K562 (cell line): Measurements from ENCODE around the gene FPGS. TPM values are rescaled to one million over a fixed set of nuclear protein-coding genes. Genes with fewer than 3 reads are reported as not detected.

Experiments used
- ATAC-seq: fragments of 200-7000 bp; cut with Tn5 transposase; 3 replicates; pipeline ENCODE4 v1.9.1; 2020; ENCODE audit warnings: moderate library complexity
- BruUV-seq: library from RNA; stranded (reverse); fragments of 400-500 nt; replicated peaks from 2 replicates; lab custom pipeline; 2021; lab: Mats Ljungman, UMichigan
- CTCF ChIA-PET: fragments of 300-600 bp; formaldehyde crosslinking; extraction: SDS; loops from one replicate; lab custom pipeline; 2021; ENCODE audit warnings: low intra/inter-chr PET ratio; lab: Yijun Ruan, JAX
- POLR2A ChIA-PET: fragments of 300-600, 350-650 bp; sonication (Branson Sonifier 250); formaldehyde crosslinking; extraction: SDS; loops from one replicate; lab custom pipeline; 2021; ENCODE audit warnings: antibody characterized with exemption, inconsistent platforms; lab: Yijun Ruan, JAX
- DNase-seq, 4 experiments: peaks; one replicate each; pipeline versions ENCODE4 v3.0.0 to v3.0.0-alpha.2; 2011 to 2018; ENCODE audit warnings: low spot score in 3 of 4, mixed read lengths in 3 of 4; ENCODE audit errors: extremely low read depth in 1 of 4
- FAIRE-seq: peaks from 2 replicates; lab custom pipeline; 2011; peaks lifted over from hg19 to GRCh38; lab: Jason Lieb, UNC
- H2AFZ ChIP-seq: 2 replicates; pipeline ENCODE4 v1.6.0; 2011; ENCODE audit warnings: low read depth, low read length, control low read depth, inconsistent platforms
- H3K27ac ChIP-seq: fragments of 200-600 bp; 3 replicates; pipeline ENCODE4 v1.8.0; 2011; ENCODE audit warnings: low read depth, mild to moderate bottlenecking, control low read depth, inconsistent platforms, low read length, moderate library complexity, mixed read lengths; ENCODE audit errors: extremely low read depth
- H3K27me3 ChIP-seq, 2 experiments: fragments of 300-600 bp in 1 of 2; 2 replicates in 1 of 2; 3 replicates in 1 of 2; pipeline versions ENCODE4 v1.6.0 to v1.8.0; 2011; ENCODE audit warnings: inconsistent platforms in 2 of 2, low read length in 2 of 2, mild to moderate bottlenecking in 1 of 2, mixed read lengths in 1 of 2, moderate library complexity in 1 of 2; ENCODE audit not compliant: control insufficient read depth in 2 of 2, insufficient read depth in 2 of 2
- H3K36me3 ChIP-seq: fragments of 300-600 bp; 3 replicates; pipeline ENCODE4 v1.8.0; 2011; ENCODE audit warnings: mild to moderate bottlenecking, low read length, inconsistent platforms; ENCODE audit not compliant: control insufficient read depth, insufficient read depth
- H3K4me1 ChIP-seq, 2 experiments: fragments of 200-600 bp in 1 of 2; replicated peaks in 1 of 2; 2 replicates in 1 of 2; 3 replicates in 1 of 2; pipeline versions ENCODE4 v1.5.1 to v1.8.0; 2011; ENCODE audit warnings: inconsistent platforms in 2 of 2, low read length in 2 of 2, mild to moderate bottlenecking in 1 of 2, mixed read lengths in 1 of 2, moderate library complexity in 1 of 2; ENCODE audit not compliant: control insufficient read depth in 2 of 2, insufficient read depth in 2 of 2
- H3K4me2 ChIP-seq: 2 replicates; pipeline ENCODE4 v1.6.1; 2011; ENCODE audit warnings: low read length, control low read depth, inconsistent platforms, mixed read lengths; ENCODE audit not compliant: insufficient read depth
- H3K4me3 ChIP-seq: fragments of 200-600 bp; sonication (generic), shearing (Covaris generic); 2 replicates; pipeline ENCODE4 v1.5.1; 2016; ENCODE audit warnings: control low read depth, inconsistent platforms
- H3K79me2 ChIP-seq: fragments of 200-600 bp; 3 replicates; pipeline ENCODE4 v1.8.0; 2011; ENCODE audit warnings: low read length, inconsistent platforms; ENCODE audit not compliant: control insufficient read depth, insufficient read depth
- H3K9ac ChIP-seq, 2 experiments: 2 replicates each; pipeline versions ENCODE4 v1.6.0 to v1.6.1; 2011; ENCODE audit warnings: low read depth in 2 of 2, low read length in 2 of 2, control low read depth in 1 of 2, inconsistent platforms in 1 of 2, mild to moderate bottlenecking in 1 of 2, mixed read lengths in 1 of 2; ENCODE audit not compliant: insufficient read depth in 1 of 2
- H3K9me1 ChIP-seq: one replicate; pipeline ENCODE4 v1.6.0; 2011; ENCODE audit warnings: inconsistent platforms, mild to moderate bottlenecking, low read length, moderate library complexity; ENCODE audit not compliant: control insufficient read depth, insufficient read depth
- H3K9me3 ChIP-seq: replicated peaks from 2 replicates; pipeline ENCODE4 v1.5.1; 2011; ENCODE audit warnings: low read depth, low read length, inconsistent platforms; ENCODE audit not compliant: control insufficient read depth, insufficient read depth
- H4K20me1 ChIP-seq: replicated peaks from 2 replicates; pipeline ENCODE4 v1.6.1; 2011; ENCODE audit warnings: low read length, inconsistent platforms, mixed read lengths; ENCODE audit not compliant: control insufficient read depth, insufficient read depth
- ATF1 ChIP-seq, 2 experiments: fragments of 450-650 bp in 1 of 2; IDR thresholded peaks; 2 replicates each; pipeline ENCODE4 v1.6.1; 2016; ENCODE audit warnings: missing compliant biosample characterization in 1 of 2, missing genetic modification characterization in 1 of 2
- HINFP ChIP-seq: fragments of 450-650 bp; conservative IDR thresholded peaks from 2 replicates; pipeline ENCODE4 v1.6.1; 2016; ENCODE audit warnings: missing genetic modification characterization, low read depth, mild to moderate bottlenecking, control low read depth, missing compliant biosample characterization
- MAFF ChIP-seq: IDR thresholded peaks from 2 replicates; pipeline ENCODE4 v1.6.1; 2012; ENCODE audit warnings: low read length, improper control_type of control experiment
- PCBP1 ChIP-seq: fragments of 200-400 bp; formaldehyde crosslinking; IDR thresholded peaks from 2 replicates; pipeline ENCODE4 v1.6.1; 2018; ENCODE audit warnings: mild to moderate bottlenecking, low read depth, low read length; ENCODE audit not compliant: poor library complexity, severe bottlenecking
- PKNOX1 ChIP-seq: fragments of 450-650 bp; IDR thresholded peaks from 2 replicates; pipeline ENCODE4 v1.6.1; 2016
- RBFOX2 ChIP-seq: fragments of 200-400 bp; formaldehyde crosslinking; IDR thresholded peaks from 2 replicates; pipeline ENCODE4 v1.6.1; 2017; ENCODE audit warnings: low read depth, mild to moderate bottlenecking, low read length, moderate library complexity
- THRAP3 ChIP-seq: fragments of 450-650 bp; IDR thresholded peaks from 2 replicates; pipeline ENCODE4 v1.6.1; 2016; ENCODE audit warnings: mild to moderate bottlenecking, inconsistent platforms, borderline replicate concordance
- ZNF609 ChIP-seq: sonication (generic); formaldehyde crosslinking; IDR thresholded peaks from 2 replicates; pipeline ENCODE4 v1.8.1; 2023; ENCODE audit warnings: missing genetic modification reagents, mild to moderate bottlenecking, borderline replicate concordance
- ZNF76 ChIP-seq: fragments of 250-450 bp; sonication (Bioruptor Pico); IDR thresholded peaks from 2 replicates; pipeline ENCODE4 v1.4.0; 2020; ENCODE audit warnings: mild to moderate bottlenecking, moderate library complexity, borderline replicate concordance
- WGBS: fragments of 100-300 bp; shearing (Covaris generic); methylation state at CpG from one replicate; pipeline ENCODE4 v1.1.6; 2016; ENCODE audit warnings: low coverage, mixed read lengths; ENCODE audit not compliant: insufficient coverage; ENCODE audit errors: missing lambda C conversion rate; 5-methylcytosine and 5-hydroxymethylcytosine counted together
- in situ Hi-C: fragments of 300-500 bp; cut with MboI; formaldehyde crosslinking; loops from 4 replicates; pipeline ENCODE4 v1.15.0; 2018; ENCODE audit warnings: inconsistent platforms, mixed read lengths
- intact Hi-C: fragments of 100-400 bp; cut with micrococcal nuclease; formaldehyde crosslinking; loops from 2 replicates; pipeline ENCODE4 v1.14.2; 2022
- polyA plus RNA-seq, 8 experiments: library from polyadenylated mRNA; depleted of rRNA in 4 of 8; stranded (reverse) in 5 of 8; unstranded in 3 of 8; fragments of >200 nt; fragmentation: Nextera tagmentation in 2 of 8; fragmentation: Illumina TruSeq in 1 of 8; extraction: Ambion mirVana in 2 of 8; extraction: Trizol in 1 of 8; gene quantifications; 2 replicates each; pipeline versions ENCODE4 v1.2.1 to v1.2.3, GENCODE V29; 2011 to 2014; ENCODE audit warnings: inconsistent platforms in 1 of 8, missing spikeins in 1 of 8
- total RNA-seq, 7 experiments: library from RNA; depleted of rRNA in 6 of 7; stranded (reverse); fragments of >200 nt in 6 of 7; fragmentation: Illumina TruSeq in 2 of 7; extraction: Trizol in 2 of 7; gene quantifications; 2 replicates each; pipeline versions ENCODE4 v1.2.1 to v1.2.3, GENCODE V29; 2011 to 2021; ENCODE audit warnings: low replicate concordance in 1 of 7
- TF ChIP-seq, protein P1 (sequence below): fragments of 250-450 bp; sonication (Bioruptor Pico); IDR thresholded peaks from 2 replicates; pipeline ENCODE4 v1.5.0; 2022; ENCODE audit warnings: mild to moderate bottlenecking

Gene FPGS
- total and polyA plus RNA-seq, 9 of the 15 experiments (the other 6 are each of a cell fraction or from before 2014, with no cell fraction given) = 0.84 to 86.4 (median 59.2) TPM

GRCh38 chr9:127825319-127826051, 22.8 kb downstream of the FPGS start:
- DNase-seq (peak; percentile 81 to 89 (median 86)), FAIRE-seq (peak; percentile 80), ATAC-seq (peak; percentile 79)
- WGBS = 37% methylated on average over 15 of the region's 42 CpGs
- ChIA-PET POLR2A (interaction anchor here (0.9 to 1.4 kb wide), 5 partner anchors 8 to 318 kb away, joined by 3 to 4 read pairs (median 3); no protein-coding TSS in a partner anchor), CTCF (no interaction called here)
- no peak overlapping the region; the same call in 1 of the 3 replicates for H3K27ac ChIP-seq
- peak overlapping the region; percentile 92 for H2AFZ ChIP-seq
- no peaks in the 10 kb centered on the region for H3K9me1 ChIP-seq
- H3K36me3 ChIP-seq = no peaks in the 10 kb centered on the region
- H3K9me3 ChIP-seq = no peaks in the 10 kb centered on the region
- peak overlapping the region; percentile 74 for H3K4me2 ChIP-seq
- in situ Hi-C loops (no loop called here), intact Hi-C loops (no loop called here)
- H4K20me1 ChIP-seq = no peaks in the 10 kb centered on the region
- peaks cover 29 to 40% of the 10 kb centered on the region in 2 experiments for H3K4me1 ChIP-seq
- H3K27me3 ChIP-seq = no peaks in the 10 kb centered on the region
- peak overlapping the region; percentile 21 to 91 for H3K9ac ChIP-seq
- H3K4me3 ChIP-seq = 0 out of 2 replicates have a peak overlapping the region, but pooled peaks have one; percentile 24
- BruUV-seq = no TSS peak
- H3K79me2 ChIP-seq = no peaks in the 10 kb centered on the region
- no peak for TF ChIP-seq ATF1 (CRISPR knock-in tag; IDR thresholded peaks at IDR 0.05)
- TF ChIP-seq ATF1 (tag; IDR thresholded peaks at IDR 0.05) = no peak
- TF ChIP-seq PKNOX1 = peak; percentile 33
- no peak for TF ChIP-seq MAFF
- peak; percentile 71 for TF ChIP-seq PCBP1
- TF ChIP-seq ZNF76 = no peak
- no peak for TF ChIP-seq ZNF609
- TF ChIP-seq, protein P1, sequence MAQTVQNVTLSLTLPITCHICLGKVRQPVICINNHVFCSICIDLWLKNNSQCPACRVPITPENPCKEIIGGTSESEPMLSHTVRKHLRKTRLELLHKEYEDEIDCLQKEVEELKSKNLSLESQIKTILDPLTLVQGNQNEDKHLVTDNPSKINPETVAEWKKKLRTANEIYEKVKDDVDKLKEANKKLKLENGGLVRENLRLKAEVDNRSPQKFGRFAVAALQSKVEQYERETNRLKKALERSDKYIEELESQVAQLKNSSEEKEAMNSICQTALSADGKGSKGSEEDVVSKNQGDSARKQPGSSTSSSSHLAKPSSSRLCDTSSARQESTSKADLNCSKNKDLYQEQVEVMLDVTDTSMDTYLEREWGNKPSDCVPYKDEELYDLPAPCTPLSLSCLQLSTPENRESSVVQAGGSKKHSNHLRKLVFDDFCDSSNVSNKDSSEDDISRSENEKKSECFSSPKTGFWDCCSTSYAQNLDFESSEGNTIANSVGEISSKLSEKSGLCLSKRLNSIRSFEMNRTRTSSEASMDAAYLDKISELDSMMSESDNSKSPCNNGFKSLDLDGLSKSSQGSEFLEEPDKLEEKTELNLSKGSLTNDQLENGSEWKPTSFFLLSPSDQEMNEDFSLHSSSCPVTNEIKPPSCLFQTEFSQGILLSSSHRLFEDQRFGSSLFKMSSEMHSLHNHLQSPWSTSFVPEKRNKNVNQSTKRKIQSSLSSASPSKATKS = no peak
- TF ChIP-seq THRAP3 = no peak
- TF ChIP-seq HINFP = no peak
- 0 out of 2 replicates have a peak, but pooled peaks have one; percentile 37 for TF ChIP-seq RBFOX2
